GM21447 (cell line): ENCODE results near the gene TBXAS1.

Experiments
- ATAC-seq: cut with Tn5 transposase; IDR thresholded peaks from one replicate; pipeline ENCODE4 v1.9.1; 2021; ENCODE audit not compliant: unreplicated experiment

The TBXAS1 gene

DNA sequence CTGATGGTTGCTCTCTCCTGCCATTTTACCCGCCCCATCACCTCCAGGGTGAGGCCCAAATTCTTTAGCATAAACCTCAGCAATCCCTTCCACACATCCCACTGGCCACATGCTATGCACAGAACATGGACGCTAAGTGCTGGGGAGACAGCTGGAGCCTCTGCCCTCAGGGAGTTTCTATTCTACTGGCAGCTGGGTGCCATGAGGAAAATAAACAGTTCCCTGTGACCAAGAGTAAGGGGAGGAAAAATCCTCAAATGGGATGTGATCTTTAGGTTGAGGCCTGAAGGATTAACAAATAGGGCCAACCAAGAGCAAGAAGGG, 232.5 kb downstream of the TBXAS1 start:
- ATAC-seq, result no peak

DNA sequence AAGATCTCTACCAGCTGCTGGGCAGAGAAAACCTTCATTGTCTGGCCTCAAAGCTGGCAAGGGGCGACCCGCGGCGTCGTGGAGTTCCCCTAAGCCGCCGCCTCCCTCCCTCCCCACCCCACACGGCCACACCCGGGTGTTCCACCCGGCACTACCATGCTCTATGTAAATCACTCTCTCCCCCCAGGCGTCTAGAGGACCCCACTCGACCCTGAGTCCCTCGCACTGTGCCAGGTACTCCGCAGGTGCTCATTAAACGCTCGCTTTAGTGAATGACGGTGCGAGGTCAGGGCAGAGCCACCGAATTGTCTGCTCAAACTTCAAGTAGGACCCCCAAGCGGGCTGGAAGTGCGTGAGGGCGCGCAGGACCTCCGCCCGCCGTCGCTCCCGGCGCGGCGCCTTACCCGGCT, 233.1 kb downstream of the TBXAS1 start:
- ATAC-seq, result peak; percentile 36

DNA sequence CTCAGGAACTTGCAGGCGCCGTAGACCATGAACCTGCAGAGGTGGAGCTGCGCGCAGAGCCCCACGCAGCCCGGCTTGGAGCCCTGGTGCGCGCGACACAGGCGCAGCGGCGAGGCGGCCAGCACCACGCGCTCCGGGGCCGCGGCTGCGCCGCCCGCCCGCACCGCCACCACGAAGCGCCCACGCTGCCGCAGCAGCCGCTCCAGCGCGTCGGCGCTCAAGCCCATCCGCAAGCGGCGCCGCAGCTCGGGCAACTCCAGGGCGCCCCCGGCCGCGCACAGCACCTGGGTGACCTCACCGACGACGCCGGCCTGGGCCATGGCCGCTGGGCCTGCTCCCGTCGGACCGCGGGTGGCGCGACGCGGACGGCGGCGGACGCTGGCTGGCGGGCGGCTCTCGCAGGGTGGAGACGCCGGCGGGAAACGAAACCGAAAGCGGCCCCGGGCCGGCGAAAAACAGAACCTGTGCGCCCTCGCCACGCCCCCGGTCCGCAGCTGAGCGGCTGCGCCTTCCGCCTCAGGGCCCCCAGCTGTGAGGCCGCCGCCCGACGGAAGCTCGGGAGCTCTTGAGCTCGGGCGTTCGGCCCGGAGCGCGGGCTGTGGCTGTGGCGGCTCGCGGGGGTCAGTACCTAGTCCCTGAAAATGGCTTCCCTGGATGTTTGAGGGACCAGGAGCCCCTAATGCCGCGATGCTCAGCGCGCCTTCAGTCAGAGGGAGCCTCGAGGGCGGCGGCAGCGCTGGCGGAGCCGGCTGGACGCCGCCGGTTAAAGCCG, 233.7 kb downstream of the TBXAS1 start, which contains the start of gene PARP12:
Gene PARP12 (minus strand): TSS at position 424 of the 772 bp plus-strand sequence. CDS start 104 bp downstream, at position 320.
- ATAC-seq, result peak; percentile 92

DNA sequence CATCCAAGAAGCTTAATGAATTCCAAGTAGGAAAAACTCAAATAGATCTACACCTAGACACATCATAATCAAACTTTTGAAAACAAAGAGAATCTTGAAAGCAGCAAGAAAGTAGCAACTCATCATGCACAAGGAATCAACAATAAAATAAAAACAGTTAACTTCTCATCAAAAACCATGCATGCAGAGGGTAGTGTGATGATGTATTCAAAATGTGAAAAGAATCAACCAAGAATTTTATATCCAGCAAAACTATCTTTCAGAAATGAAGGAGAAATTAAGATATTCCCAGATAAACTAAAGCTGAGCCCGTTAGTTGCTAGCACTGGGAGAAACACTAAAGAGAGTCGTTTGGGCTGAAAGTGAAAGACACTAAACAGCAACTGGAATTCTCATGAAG, 238.0 kb downstream of the TBXAS1 start:
- ATAC-seq, result no peak

DNA sequence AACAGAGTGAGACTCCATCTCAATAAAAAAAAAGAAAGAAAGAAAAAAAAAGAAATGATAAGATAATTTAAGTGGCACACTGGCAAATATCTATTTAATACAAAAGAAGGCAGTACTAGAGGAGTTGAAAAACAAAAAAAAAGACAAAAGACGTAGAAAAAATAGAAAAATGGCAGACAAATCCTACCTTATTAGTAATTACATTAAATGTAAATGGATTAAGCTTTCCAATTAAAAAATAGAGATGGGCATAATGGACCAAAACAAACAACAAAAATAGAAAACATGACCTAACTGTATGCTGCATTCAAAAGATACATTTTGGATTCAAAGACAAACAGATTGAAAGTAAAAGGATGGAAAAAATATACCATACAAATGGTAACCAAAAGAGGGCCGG, 239.0 kb downstream of the TBXAS1 start:
- ATAC-seq, result no peak

DNA sequence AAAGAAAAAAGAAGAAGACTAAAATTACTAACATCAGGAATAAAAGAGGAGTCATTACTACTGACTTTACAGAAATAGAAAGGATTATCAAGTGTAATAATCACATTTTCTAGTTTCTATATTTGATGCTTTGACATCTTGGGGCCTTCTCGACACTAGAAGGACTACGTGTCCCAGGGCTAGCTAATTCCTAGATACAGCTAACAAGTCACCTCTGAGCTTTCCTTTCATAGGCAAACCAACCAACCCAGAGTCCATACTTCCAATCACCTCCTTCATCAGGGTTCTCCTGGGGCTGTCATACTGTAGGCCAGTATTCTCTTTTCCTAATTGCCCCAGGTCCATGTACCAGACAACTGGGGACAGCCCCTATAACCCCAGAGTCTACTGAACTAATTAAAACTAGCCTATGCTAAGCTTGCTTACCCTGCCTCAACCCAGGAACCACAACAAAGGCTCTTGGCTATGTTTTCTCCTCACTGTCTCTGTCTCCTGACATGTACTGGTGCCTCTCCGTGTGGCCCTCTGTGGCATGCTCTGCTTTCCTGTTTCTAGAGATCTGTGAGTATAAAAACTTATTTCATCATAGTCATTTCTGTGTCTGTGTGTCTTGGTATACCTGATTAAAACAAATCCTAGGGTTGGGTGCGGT, 240.4 kb downstream of the TBXAS1 start:
- no peak for ATAC-seq
